SK-N-SH (cell line): Measurements from ENCODE around the gene TMEM72. TPM values are rescaled to one million over a fixed set of nuclear protein-coding genes. Genes with fewer than 3 reads are reported as not detected.

ENCODE experiments used
- CTCF ChIA-PET: fragments of 300-600, 350-600 bp; formaldehyde crosslinking; extraction: SDS; loops from one replicate; lab custom pipeline; 2021; lab: Yijun Ruan, JAX
- POLR2A ChIA-PET: fragments of 350-600 bp; sonication (Branson Sonifier 250); formaldehyde crosslinking; extraction: SDS; loops from one replicate; lab custom pipeline; 2020; ENCODE audit warnings: antibody characterized with exemption, inconsistent platforms; lab: Yijun Ruan, JAX
- DNase-seq: peaks from one replicate; pipeline ENCODE4 v3.0.0; 2012
- H2AFZ ChIP-seq: fragments of 200-600 bp; sonication (generic); 2 replicates; pipeline ENCODE4 v1.8.1; 2016; ENCODE audit warnings: antibody characterized with exemption, mild to moderate bottlenecking, low read depth
- H3F3A ChIP-seq: fragments of 200-600 bp; sonication (generic); replicated peaks from 2 replicates; pipeline ENCODE3; 2016; ENCODE audit warnings: antibody characterized with exemption, mild to moderate bottlenecking; ENCODE audit not compliant: insufficient read depth
- H3K27ac ChIP-seq, 2 experiments: fragments of 200-500 bp in 1 of 2; fragments of 200-600 bp in 1 of 2; sonication (Bioruptor generic) in 1 of 2; sonication (generic), shearing (Covaris generic) in 1 of 2; 2 replicates each; pipeline versions ENCODE4 v1.5.1 to v1.6.1; 2014 to 2016; ENCODE audit warnings: low read depth in 2 of 2, inconsistent platforms in 1 of 2, low read length in 1 of 2, mild to moderate bottlenecking in 1 of 2, mixed read lengths in 1 of 2
- H3K27me3 ChIP-seq: fragments of 200-600 bp; sonication (generic), shearing (Covaris generic); 2 replicates; pipeline ENCODE4 v1.6.1; 2016; ENCODE audit warnings: mixed run types; ENCODE audit not compliant: insufficient read depth
- H3K36me3 ChIP-seq, 2 experiments: fragments of 200-500 bp in 1 of 2; fragments of 200-600 bp in 1 of 2; sonication (Bioruptor generic) in 1 of 2; sonication (generic) in 1 of 2; replicated peaks in 1 of 2; 2 replicates each; pipeline versions ENCODE3 to v1.5.1; 2014 to 2016; ENCODE audit warnings: low read length in 1 of 2, mild to moderate bottlenecking in 1 of 2; ENCODE audit not compliant: insufficient read depth in 2 of 2, control insufficient read depth in 1 of 2
- H3K4me1 ChIP-seq, 2 experiments: fragments of 200-500 bp in 1 of 2; fragments of 200-600 bp in 1 of 2; sonication (Bioruptor generic) in 1 of 2; sonication (generic), shearing (Covaris generic) in 1 of 2; 2 replicates each; pipeline versions ENCODE4 v1.5.1 to v1.6.1; 2014 to 2016; ENCODE audit warnings: low read depth in 1 of 2, low read length in 1 of 2, mixed run types in 1 of 2; ENCODE audit not compliant: insufficient read depth in 2 of 2, control insufficient read depth in 1 of 2
- H3K4me2 ChIP-seq: fragments of 200-600 bp; sonication (generic), shearing (Covaris generic); 2 replicates; pipeline ENCODE4 v1.6.1; 2017; ENCODE audit warnings: mixed run types
- H3K4me3 ChIP-seq, 2 experiments: fragments of 200-500 bp in 1 of 2; fragments of 200-600 bp in 1 of 2; sonication (Bioruptor generic) in 1 of 2; sonication (generic), shearing (Covaris generic) in 1 of 2; 2 replicates each; pipeline versions ENCODE4 v1.5.1 to v1.8.1; 2014 to 2016; ENCODE audit warnings: low read depth in 2 of 2, inconsistent platforms in 1 of 2, low read length in 1 of 2, mild to moderate bottlenecking in 1 of 2, mixed read lengths in 1 of 2, moderate library complexity in 1 of 2
- H3K79me2 ChIP-seq: fragments of 200-600 bp; sonication (generic); 2 replicates; pipeline ENCODE4 v1.8.1; 2017; ENCODE audit warnings: mild to moderate bottlenecking; ENCODE audit not compliant: insufficient read depth
- H3K9ac ChIP-seq: fragments of 200-600 bp; sonication (generic); 2 replicates; pipeline ENCODE4 v1.6.1; 2017; ENCODE audit warnings: mixed run types
- H3K9me2 ChIP-seq: fragments of 200-600 bp; sonication (generic); 2 replicates; pipeline ENCODE4 v1.6.1; 2017; ENCODE audit warnings: mixed run types
- H3K9me3 ChIP-seq: fragments of 200-600 bp; sonication (generic); 2 replicates; pipeline ENCODE4 v1.6.1; 2017; ENCODE audit warnings: mixed run types, mild to moderate bottlenecking, moderate library complexity
- H4K20me1 ChIP-seq: fragments of 200-600 bp; sonication (generic); 2 replicates; pipeline ENCODE4 v1.6.1; 2017; ENCODE audit warnings: mild to moderate bottlenecking, mixed run types; ENCODE audit not compliant: insufficient read depth
- CTCF ChIP-seq: fragments of 200-600 bp; sonication (generic); IDR thresholded peaks from 2 replicates; pipeline ENCODE4 v1.6.1; 2017; ENCODE audit warnings: antibody characterized with exemption, mild to moderate bottlenecking, moderate library complexity
- EZH2phosphoT487 ChIP-seq: fragments of 200-600 bp; sonication (generic); IDR thresholded peaks from 2 replicates; pipeline ENCODE4 v1.6.1; 2017; ENCODE audit warnings: low read depth, mixed run types, mild to moderate bottlenecking, antibody characterized with exemption, moderate library complexity, borderline replicate concordance
- FOSL2 ChIP-seq: IDR thresholded peaks from 2 replicates; pipeline ENCODE4 v1.4.0; 2012; ENCODE audit warnings: low read depth, mild to moderate bottlenecking, moderate library complexity, borderline replicate concordance
- IRF3 ChIP-seq: fragments of 150-350 bp; IDR thresholded peaks from 2 replicates; pipeline ENCODE4 v1.6.1; 2016; ENCODE audit warnings: mild to moderate bottlenecking, low read depth, low read length
- JUND ChIP-seq: IDR thresholded peaks from 2 replicates; pipeline ENCODE4 v1.4.0; 2012
- MAX ChIP-seq: IDR thresholded peaks from 2 replicates; pipeline ENCODE4 v1.4.0; 2012; ENCODE audit warnings: low read depth
- MXI1 ChIP-seq: IDR thresholded peaks from 2 replicates; pipeline ENCODE4 v1.6.1; 2012; ENCODE audit warnings: mild to moderate bottlenecking, low read depth, low read length, improper control_type of control experiment
- NRF1 ChIP-seq: IDR thresholded peaks from 2 replicates; pipeline ENCODE4 v1.6.1; 2012; ENCODE audit warnings: low read depth, mild to moderate bottlenecking, low read length
- POLR2AphosphoS5 ChIP-seq: IDR thresholded peaks from 2 replicates; pipeline ENCODE4 v1.6.1; 2012; ENCODE audit warnings: low read depth, low read length
- RAD21 ChIP-seq: IDR thresholded peaks from 2 replicates; pipeline ENCODE4 v1.6.1; 2012; ENCODE audit warnings: mild to moderate bottlenecking, low read length
- RCOR1 ChIP-seq: fragments of 150-350 bp; IDR thresholded peaks from 2 replicates; pipeline ENCODE4 v1.6.1; 2017; ENCODE audit warnings: antibody characterized with exemption, low read length
- RFX5 ChIP-seq: IDR thresholded peaks from 2 replicates; pipeline ENCODE4 v1.6.1; 2012; ENCODE audit warnings: mild to moderate bottlenecking, improper control_type of control experiment, low read length
- RXRA ChIP-seq: IDR thresholded peaks from 2 replicates; pipeline ENCODE4 v1.4.0; 2012; ENCODE audit warnings: low read depth, mild to moderate bottlenecking, borderline replicate concordance
- SIN3A ChIP-seq: IDR thresholded peaks from 2 replicates; pipeline ENCODE4 v1.6.1; 2012; ENCODE audit warnings: low read depth, mild to moderate bottlenecking, low read length, moderate library complexity, borderline replicate concordance
- TCF12 ChIP-seq: IDR thresholded peaks from 2 replicates; pipeline ENCODE4 v1.4.0; 2012
- TEAD4 ChIP-seq: IDR thresholded peaks from 2 replicates; pipeline ENCODE4 v1.4.0; 2012; ENCODE audit warnings: mild to moderate bottlenecking, borderline replicate concordance; ENCODE audit not compliant: insufficient read depth
- YY1 ChIP-seq: IDR thresholded peaks from 2 replicates; pipeline ENCODE4 v1.4.0; 2012; ENCODE audit warnings: low read depth, mild to moderate bottlenecking
- WGBS: methylation state at CpG from one replicate; pipeline ENCODE4 v1.1.6; 2017; ENCODE audit warnings: low lambda C conversion rate; 5-methylcytosine and 5-hydroxymethylcytosine counted together
- polyA plus RNA-seq, 3 experiments: library from polyadenylated mRNA; depleted of rRNA; stranded (reverse); fragments of >200 nt; gene quantifications; 2 replicates each; pipeline ENCODE4 v1.2.3, GENCODE V29; 2012
- TF ChIP-seq, protein P1 (sequence below): IDR thresholded peaks from 2 replicates; pipeline ENCODE4; 2012
- TF ChIP-seq, protein P2 (sequence below): IDR thresholded peaks from 2 replicates; pipeline ENCODE4 v1.6.1; 2012; ENCODE audit warnings: mild to moderate bottlenecking, low read depth, low read length, moderate library complexity

TMEM72 gene
- polyA plus RNA-seq, 1 of the 3 experiments (the other 2 are of a cell fraction) = not detected

- no peaks in the 10 kb centered on the region for H3K9me2 ChIP-seq
- no peaks in the 10 kb centered on the region for H3K9me3 ChIP-seq
- peaks cover 22% of the 10 kb centered on the region for H3K27me3 ChIP-seq
- H3K36me3 ChIP-seq = no peaks in the 10 kb centered on the region
- H3K79me2 ChIP-seq = no peaks in the 10 kb centered on the region
- no peaks in the 10 kb centered on the region for H3F3A ChIP-seq
- CTCF ChIA-PET = interaction anchor here (0.7 to 2.1 kb wide), 2 partner anchors 22 to 23 kb away, joined by 3 to 7 read pairs; no protein-coding TSS in a partner anchor
- no peak overlapping the region for H3K9ac ChIP-seq
- no peak overlapping the region for H3K4me3 ChIP-seq
- H3K4me2 ChIP-seq = no peak overlapping the region
- POLR2A ChIA-PET = no interaction called here
- TF ChIP-seq TCF12 (no peak), IRF3 (no peak), NRF1 (no peak), SIN3A (no peak), MXI1 (no peak), YY1 (no peak), RAD21 (no peak), MAX (no peak), FOSL2 (no peak)
- TF ChIP-seq, protein P1, sequence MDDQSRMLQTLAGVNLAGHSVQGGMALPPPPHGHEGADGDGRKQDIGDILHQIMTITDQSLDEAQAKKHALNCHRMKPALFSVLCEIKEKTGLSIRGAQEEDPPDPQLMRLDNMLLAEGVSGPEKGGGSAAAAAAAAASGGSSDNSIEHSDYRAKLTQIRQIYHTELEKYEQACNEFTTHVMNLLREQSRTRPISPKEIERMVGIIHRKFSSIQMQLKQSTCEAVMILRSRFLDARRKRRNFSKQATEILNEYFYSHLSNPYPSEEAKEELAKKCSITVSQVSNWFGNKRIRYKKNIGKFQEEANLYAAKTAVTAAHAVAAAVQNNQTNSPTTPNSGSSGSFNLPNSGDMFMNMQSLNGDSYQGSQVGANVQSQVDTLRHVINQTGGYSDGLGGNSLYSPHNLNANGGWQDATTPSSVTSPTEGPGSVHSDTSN = no peak
- TF ChIP-seq, protein P2, sequence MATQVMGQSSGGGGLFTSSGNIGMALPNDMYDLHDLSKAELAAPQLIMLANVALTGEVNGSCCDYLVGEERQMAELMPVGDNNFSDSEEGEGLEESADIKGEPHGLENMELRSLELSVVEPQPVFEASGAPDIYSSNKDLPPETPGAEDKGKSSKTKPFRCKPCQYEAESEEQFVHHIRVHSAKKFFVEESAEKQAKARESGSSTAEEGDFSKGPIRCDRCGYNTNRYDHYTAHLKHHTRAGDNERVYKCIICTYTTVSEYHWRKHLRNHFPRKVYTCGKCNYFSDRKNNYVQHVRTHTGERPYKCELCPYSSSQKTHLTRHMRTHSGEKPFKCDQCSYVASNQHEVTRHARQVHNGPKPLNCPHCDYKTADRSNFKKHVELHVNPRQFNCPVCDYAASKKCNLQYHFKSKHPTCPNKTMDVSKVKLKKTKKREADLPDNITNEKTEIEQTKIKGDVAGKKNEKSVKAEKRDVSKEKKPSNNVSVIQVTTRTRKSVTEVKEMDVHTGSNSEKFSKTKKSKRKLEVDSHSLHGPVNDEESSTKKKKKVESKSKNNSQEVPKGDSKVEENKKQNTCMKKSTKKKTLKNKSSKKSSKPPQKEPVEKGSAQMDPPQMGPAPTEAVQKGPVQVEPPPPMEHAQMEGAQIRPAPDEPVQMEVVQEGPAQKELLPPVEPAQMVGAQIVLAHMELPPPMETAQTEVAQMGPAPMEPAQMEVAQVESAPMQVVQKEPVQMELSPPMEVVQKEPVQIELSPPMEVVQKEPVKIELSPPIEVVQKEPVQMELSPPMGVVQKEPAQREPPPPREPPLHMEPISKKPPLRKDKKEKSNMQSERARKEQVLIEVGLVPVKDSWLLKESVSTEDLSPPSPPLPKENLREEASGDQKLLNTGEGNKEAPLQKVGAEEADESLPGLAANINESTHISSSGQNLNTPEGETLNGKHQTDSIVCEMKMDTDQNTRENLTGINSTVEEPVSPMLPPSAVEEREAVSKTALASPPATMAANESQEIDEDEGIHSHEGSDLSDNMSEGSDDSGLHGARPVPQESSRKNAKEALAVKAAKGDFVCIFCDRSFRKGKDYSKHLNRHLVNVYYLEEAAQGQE = no peak
- TF ChIP-seq, all 33 proteins: peak for 0
- H3K4me1 ChIP-seq = no peaks in the 10 kb centered on the region
- no peak overlapping the region for H2AFZ ChIP-seq
- DNase-seq = no peak
- no peak overlapping the region for H3K27ac ChIP-seq
- 17% methylated on average over 5 of the region's 5 CpGs for WGBS
- H4K20me1 ChIP-seq = no peaks in the 10 kb centered on the region
These were observed 24.2 kb upstream of the TMEM72 start for GRCh38 chr10:44886966-44887365.

GRCh38 chr10:44888886-44889285, 22.3 kb upstream of the TMEM72 start:
- Histone ChIP-seq H3K36me3 (no peaks in the 10 kb centered on the region), H3K27ac (no peak overlapping the region), H3K9me3 (no peaks in the 10 kb centered on the region), H3K4me1 (no peaks in the 10 kb centered on the region), H3K4me3 (no peak overlapping the region), H3K9me2 (no peaks in the 10 kb centered on the region), H3K4me2 (no peak overlapping the region), H3K9ac (no peak overlapping the region), H3K79me2 (no peaks in the 10 kb centered on the region), H3K27me3 (peaks cover 25% of the 10 kb centered on the region; the same call in 1 of the 2 replicates), H2AFZ (no peak overlapping the region), H3F3A (no peaks in the 10 kb centered on the region), H4K20me1 (no peaks in the 10 kb centered on the region)
- 0% methylated on average over 4 of the region's 4 CpGs for WGBS
- DNase-seq = no peak
- ChIA-PET POLR2A (no interaction called here), CTCF (interaction anchor here (2.1 kb wide), 1 partner anchor 31 kb away, joined by 5 read pairs; no protein-coding TSS in a partner anchor)
- TF ChIP-seq CTCF (no peak), TCF12 (no peak), POLR2AphosphoS5 (no peak), RCOR1 (no peak), IRF3 (no peak), JUND (no peak), SIN3A (no peak), MXI1 (no peak), EZH2phosphoT487 (no peak), RXRA (no peak), TEAD4 (no peak), RFX5 (no peak)
